ENCODE data around the gene RC3H1.

The RC3H1 gene

DNA sequence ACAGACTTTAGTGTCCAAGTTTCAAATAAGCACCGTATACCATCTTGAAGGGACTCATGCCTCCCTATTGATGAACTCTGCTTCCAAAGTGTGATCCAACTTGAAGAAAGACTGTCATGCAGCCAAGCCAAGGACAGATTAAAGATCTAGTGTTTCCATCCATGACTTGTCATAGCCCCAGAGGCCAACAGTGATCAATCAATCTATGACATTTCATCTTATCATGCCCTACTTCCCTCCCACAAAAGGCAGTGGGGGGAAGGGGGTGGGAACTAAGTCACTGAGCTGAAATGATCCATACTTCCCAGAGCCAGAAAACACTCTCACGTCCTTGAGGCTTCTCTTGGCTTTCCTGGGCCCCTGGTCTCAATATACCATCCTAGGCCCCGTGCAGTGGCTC, 109.0 kb downstream of the RC3H1 start:
- Histone ChIP-seq H3F3A (ENCODE audit: insufficient read depth, low read length) (no peaks in the 10 kb centered on the region), H3K4me2 (ENCODE audit: low read depth, low read length) (no peak overlapping the region), H2AFZ (ENCODE audit: low read length) (no peak overlapping the region), H3K9me2 (replicated peaks; ENCODE audit: insufficient read depth, low read length) (no peaks in the 10 kb centered on the region), H3K27ac (ENCODE audit: low read length) (no peak overlapping the region), H3K9me3 (replicated peaks; ENCODE audit: insufficient read depth, low read length) (no peaks in the 10 kb centered on the region), H3K4me3 (ENCODE audit: low read length) (no peak overlapping the region), H3K27me3 (replicated peaks; ENCODE audit: insufficient read depth, low read length) (no peaks in the 10 kb centered on the region), H3K36me3 (replicated peaks; ENCODE audit: insufficient read depth, low read length) (no peaks in the 10 kb centered on the region), H4K20me1 (ENCODE audit: insufficient read depth, low read length) (no peaks in the 10 kb centered on the region), H3K9ac (ENCODE audit: low read length) (no peak overlapping the region), H3K79me2 (ENCODE audit: low read length) (no peaks in the 10 kb centered on the region), H3K4me1 (ENCODE audit: low read length) (no peaks in the 10 kb centered on the region)
- TF ChIP-seq EZH2 (optimal IDR thresholded peaks at IDR 0.05; ENCODE audit: low read depth, low read length) (no peak), EZH2phosphoT487 (IDR thresholded peaks at IDR 0.05; ENCODE audit: low read length) (no peak)
- TF ChIP-seq, protein P1, sequence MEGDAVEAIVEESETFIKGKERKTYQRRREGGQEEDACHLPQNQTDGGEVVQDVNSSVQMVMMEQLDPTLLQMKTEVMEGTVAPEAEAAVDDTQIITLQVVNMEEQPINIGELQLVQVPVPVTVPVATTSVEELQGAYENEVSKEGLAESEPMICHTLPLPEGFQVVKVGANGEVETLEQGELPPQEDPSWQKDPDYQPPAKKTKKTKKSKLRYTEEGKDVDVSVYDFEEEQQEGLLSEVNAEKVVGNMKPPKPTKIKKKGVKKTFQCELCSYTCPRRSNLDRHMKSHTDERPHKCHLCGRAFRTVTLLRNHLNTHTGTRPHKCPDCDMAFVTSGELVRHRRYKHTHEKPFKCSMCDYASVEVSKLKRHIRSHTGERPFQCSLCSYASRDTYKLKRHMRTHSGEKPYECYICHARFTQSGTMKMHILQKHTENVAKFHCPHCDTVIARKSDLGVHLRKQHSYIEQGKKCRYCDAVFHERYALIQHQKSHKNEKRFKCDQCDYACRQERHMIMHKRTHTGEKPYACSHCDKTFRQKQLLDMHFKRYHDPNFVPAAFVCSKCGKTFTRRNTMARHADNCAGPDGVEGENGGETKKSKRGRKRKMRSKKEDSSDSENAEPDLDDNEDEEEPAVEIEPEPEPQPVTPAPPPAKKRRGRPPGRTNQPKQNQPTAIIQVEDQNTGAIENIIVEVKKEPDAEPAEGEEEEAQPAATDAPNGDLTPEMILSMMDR (IDR thresholded peaks at IDR 0.05; ENCODE audit: low read length): no peak
- DNase-seq: no peak

DNA sequence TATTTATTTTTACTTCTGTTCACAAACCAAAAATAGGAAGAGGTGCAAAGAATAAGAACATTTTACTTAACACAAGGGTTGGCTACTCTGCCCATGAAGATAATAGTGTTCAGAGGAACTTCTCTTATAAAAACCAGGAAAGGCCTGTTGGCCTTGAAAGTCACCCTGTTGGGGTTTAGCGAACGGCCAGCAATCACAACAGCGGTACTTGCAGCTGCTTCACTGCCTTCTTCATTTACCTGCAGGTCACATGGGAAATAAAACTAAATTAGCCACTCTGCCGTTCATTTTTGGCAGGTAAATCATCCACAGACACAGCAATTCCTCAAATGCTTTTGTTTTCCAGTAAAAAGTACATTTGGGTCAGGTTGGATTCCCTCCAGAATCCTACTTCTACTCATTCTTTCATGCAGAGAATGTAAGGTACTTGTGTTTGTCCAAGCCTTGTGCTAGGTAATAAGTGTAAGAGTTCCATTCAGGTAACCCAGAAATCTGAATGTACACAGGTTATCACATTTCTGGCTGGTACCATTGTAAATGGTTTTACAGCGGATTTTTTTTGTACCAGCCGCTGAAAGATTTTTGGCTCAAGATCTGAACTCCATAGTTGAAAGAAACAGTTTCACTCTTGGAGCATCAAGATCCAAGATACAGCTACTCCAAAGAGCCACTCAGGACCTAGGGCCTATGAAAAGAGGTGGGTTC, 118.2 kb downstream of the RC3H1 start:
- Histone ChIP-seq H3K9ac (ENCODE audit: low read length) (no peak overlapping the region), H3K36me3 (replicated peaks; ENCODE audit: insufficient read depth, low read length) (no peaks in the 10 kb centered on the region), H3K9me2 (replicated peaks; ENCODE audit: insufficient read depth, low read length) (no peaks in the 10 kb centered on the region), H3K27me3 (replicated peaks; ENCODE audit: insufficient read depth, low read length) (no peaks in the 10 kb centered on the region), H3K9me3 (replicated peaks; ENCODE audit: insufficient read depth, low read length) (no peaks in the 10 kb centered on the region), H3K27ac (ENCODE audit: low read length) (no peak overlapping the region), H3K79me2 (ENCODE audit: low read length) (no peaks in the 10 kb centered on the region), H4K20me1 (ENCODE audit: insufficient read depth, low read length) (no peaks in the 10 kb centered on the region), H2AFZ (ENCODE audit: low read length) (no peak overlapping the region), H3F3A (ENCODE audit: insufficient read depth, low read length) (no peaks in the 10 kb centered on the region), H3K4me2 (ENCODE audit: low read depth, low read length) (no peak overlapping the region), H3K4me3 (ENCODE audit: low read length) (no peak overlapping the region), H3K4me1 (ENCODE audit: low read length) (no peaks in the 10 kb centered on the region)
- TF ChIP-seq EZH2phosphoT487 (IDR thresholded peaks at IDR 0.05; ENCODE audit: low read length): no peak
- TF ChIP-seq, protein P1 (IDR thresholded peaks at IDR 0.05; ENCODE audit: low read length): no peak
- no peak for TF ChIP-seq EZH2 (optimal IDR thresholded peaks at IDR 0.05; ENCODE audit: low read depth, low read length)
- DNase-seq: no peak

DNA sequence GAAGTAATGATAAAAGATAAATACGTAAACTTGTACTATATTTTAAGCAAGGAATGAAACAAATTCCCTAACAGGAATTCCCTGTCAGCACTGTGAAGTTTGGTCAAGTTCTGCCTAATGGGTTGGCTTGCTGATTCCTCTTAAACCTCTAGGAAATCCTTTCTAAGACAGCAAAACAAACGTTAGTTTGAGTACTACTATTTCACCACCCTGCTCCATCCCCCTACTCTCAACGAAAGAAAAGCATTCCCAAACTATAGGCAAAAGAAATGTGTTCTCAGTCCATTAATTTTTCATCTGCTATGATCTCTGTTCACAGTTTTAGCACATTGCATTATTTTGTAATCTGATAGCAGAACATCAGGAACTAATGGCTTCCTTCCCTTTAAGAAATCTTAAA, 121.2 kb downstream of the RC3H1 start:
- Histone ChIP-seq H3K27ac (ENCODE audit: low read length) (no peak overlapping the region), H3K27me3 (replicated peaks; ENCODE audit: insufficient read depth, low read length) (no peaks in the 10 kb centered on the region), H3K79me2 (ENCODE audit: low read length) (no peaks in the 10 kb centered on the region), H3K36me3 (replicated peaks; ENCODE audit: insufficient read depth, low read length) (no peaks in the 10 kb centered on the region), H3K9me2 (replicated peaks; ENCODE audit: insufficient read depth, low read length) (no peaks in the 10 kb centered on the region), H4K20me1 (ENCODE audit: insufficient read depth, low read length) (no peaks in the 10 kb centered on the region), H3K4me1 (ENCODE audit: low read length) (no peaks in the 10 kb centered on the region), H3K9me3 (replicated peaks; ENCODE audit: insufficient read depth, low read length) (no peaks in the 10 kb centered on the region), H3F3A (ENCODE audit: insufficient read depth, low read length) (no peaks in the 10 kb centered on the region), H3K4me2 (ENCODE audit: low read depth, low read length) (no peak overlapping the region), H3K9ac (ENCODE audit: low read length) (no peak overlapping the region), H3K4me3 (ENCODE audit: low read length) (no peak overlapping the region), H2AFZ (ENCODE audit: low read length) (no peak overlapping the region)
- TF ChIP-seq, protein P1 (IDR thresholded peaks at IDR 0.05; ENCODE audit: low read length): no peak
- TF ChIP-seq EZH2phosphoT487 (IDR thresholded peaks at IDR 0.05; ENCODE audit: low read length) (no peak), EZH2 (optimal IDR thresholded peaks at IDR 0.05; ENCODE audit: low read depth, low read length) (no peak)
- DNase-seq: no peak

All from MM.1S (cell line).